Immature natural killer cell (primary cell): Measurements from ENCODE around the gene EVL. TPM values are rescaled to one million over a fixed set of nuclear protein-coding genes. Genes with fewer than 3 reads are reported as not detected.

Source experiments
- DNase-seq, 3 donors: peaks; one replicate each; pipeline ENCODE4 v3.0.0; 2022; ENCODE audit warnings: mixed read lengths in 1 of 3
- H3K27ac Mint-ChIP-seq, 6 donors: one replicate each; pipeline ENCODE4 v1.8.0; 2020; ENCODE audit warnings: mixed read lengths in 6 of 6, mild to moderate bottlenecking in 5 of 6, inconsistent platforms in 4 of 6, moderate library complexity in 3 of 6
- H3K27me3 Mint-ChIP-seq, 3 donors: one replicate each; pipeline ENCODE4 v1.8.0; 2020 to 2021; ENCODE audit warnings: low read depth in 3 of 3, mild to moderate bottlenecking in 3 of 3, mixed read lengths in 3 of 3, moderate library complexity in 3 of 3, inconsistent platforms in 1 of 3
- H3K36me3 Mint-ChIP-seq, 3 donors: one replicate each; pipeline ENCODE4 v1.8.0; 2020; ENCODE audit warnings: mixed read lengths in 3 of 3, inconsistent platforms in 2 of 3, mild to moderate bottlenecking in 2 of 3
- H3K4me1 Mint-ChIP-seq, 2 donors: one replicate each; pipeline ENCODE4 v1.8.0; 2020; ENCODE audit warnings: inconsistent platforms in 2 of 2, mild to moderate bottlenecking in 2 of 2, mixed read lengths in 2 of 2, moderate library complexity in 1 of 2
- H3K4me3 Mint-ChIP-seq, 5 donors: one replicate each; pipeline ENCODE4 v1.8.0; 2020; ENCODE audit warnings: mild to moderate bottlenecking in 5 of 5, mixed read lengths in 5 of 5, inconsistent platforms in 3 of 5, moderate library complexity in 3 of 5
- H3K9me3 Mint-ChIP-seq, 6 donors: one replicate each; pipeline ENCODE4 v1.8.0; 2020; ENCODE audit warnings: mild to moderate bottlenecking in 6 of 6, mixed read lengths in 6 of 6, inconsistent platforms in 4 of 6, moderate library complexity in 3 of 6
- polyA plus RNA-seq, 3 donors: library from polyadenylated mRNA; unstranded; fragments of 300-500 nt; fragmentation: Illumina TruSeq; gene quantifications; one replicate each; pipeline ENCODE4 v1.2.3, GENCODE V29; 2021

Gene EVL
- polyA plus RNA-seq, 3 donors from 2014 or later = 56.8 to 135 (median 76.3) TPM

GRCh38 chr14:100075681-100076080 is 10.5 kb downstream of the EVL start:
- no peak for DNase-seq
- Mint-ChIP-seq H3K27ac (peak overlapping the region; percentile 96 to 100 (median 98)), H3K4me1 (peaks cover 99 to 100% of the 10 kb centered on the region in 2 donors), H3K9me3 (no peaks in the 10 kb centered on the region), H3K27me3 (peaks cover 0 to 30% (median 1%) of the 10 kb centered on the region in 3 donors), H3K4me3 (peak overlapping the region; percentile 76 to 98 (median 89)), H3K36me3 (peaks cover 35 to 65% (median 36%) of the 10 kb centered on the region in 3 donors)

- H3K4me1 Mint-ChIP-seq = peaks cover 98 to 100% of the 10 kb centered on the region in 2 donors
- H3K27ac Mint-ChIP-seq = peak overlapping the region; percentile 96 to 100 (median 98)
- peaks cover 33 to 65% (median 35%) of the 10 kb centered on the region in 3 donors for H3K36me3 Mint-ChIP-seq
- no peaks in the 10 kb centered on the region for H3K9me3 Mint-ChIP-seq
- peak overlapping the region; percentile 76 to 98 (median 89) for H3K4me3 Mint-ChIP-seq
- DNase-seq = peak; percentile 52 to 58 (median 55)
- H3K27me3 Mint-ChIP-seq = peaks cover 0 to 30% (median 1%) of the 10 kb centered on the region in 3 donors
Observed at GRCh38 chr14:100076133-100076532, 10.9 kb downstream of the EVL start.

- Mint-ChIP-seq H3K9me3 (no peaks in the 10 kb centered on the region), H3K36me3 (peaks cover 33 to 63% (median 35%) of the 10 kb centered on the region in 3 donors), H3K4me1 (peaks cover 98 to 100% of the 10 kb centered on the region in 2 donors), H3K4me3 (peak overlapping the region; percentile 76 to 98 (median 89)), H3K27me3 (peaks cover 0 to 30% (median 1%) of the 10 kb centered on the region in 3 donors), H3K27ac (peak overlapping the region; percentile 96 to 100 (median 98))
- DNase-seq = peak in 2 of 3 donors; percentile 30 to 31
Observed at GRCh38 chr14:100076606-100077005, 11.4 kb downstream of the EVL start.

- DNase-seq = no peak
- H3K27ac Mint-ChIP-seq = peak overlapping the region; percentile 96 to 100 (median 98)
- no peaks in the 10 kb centered on the region for H3K9me3 Mint-ChIP-seq
- peaks cover 99 to 100% of the 10 kb centered on the region in 2 donors for H3K4me1 Mint-ChIP-seq
- H3K27me3 Mint-ChIP-seq = peaks cover 0 to 29% (median 1%) of the 10 kb centered on the region in 3 donors
- H3K4me3 Mint-ChIP-seq = peak overlapping the region; percentile 76 to 98 (median 89)
- H3K36me3 Mint-ChIP-seq = peaks cover 32 to 63% (median 34%) of the 10 kb centered on the region in 3 donors
Observed at GRCh38 chr14:100077441-100077840, 12.2 kb downstream of the EVL start.

- Mint-ChIP-seq H3K27me3 (peaks cover 0 to 23% (median 1%) of the 10 kb centered on the region in 3 donors), H3K27ac (peak overlapping the region; percentile 97 to 100 (median 98)), H3K9me3 (no peaks in the 10 kb centered on the region), H3K4me3 (peak overlapping the region; percentile 76 to 98 (median 89)), H3K36me3 (peaks cover 23 to 57% (median 25%) of the 10 kb centered on the region in 3 donors), H3K4me1 (peaks cover 99 to 100% of the 10 kb centered on the region in 2 donors)
- peak in 1 of 3 donors; percentile 26 for DNase-seq
Observed at GRCh38 chr14:100078216-100078803, 13.1 kb downstream of the EVL start.

- H3K4me1 Mint-ChIP-seq = peaks cover 99 to 100% of the 10 kb centered on the region in 2 donors
- H3K36me3 Mint-ChIP-seq = peaks cover 17 to 50% (median 20%) of the 10 kb centered on the region in 3 donors
- peak overlapping the region; percentile 97 to 100 (median 98) for H3K27ac Mint-ChIP-seq
- peak; percentile 85 to 87 (median 86) for DNase-seq
- peaks cover 0 to 23% (median 1%) of the 10 kb centered on the region in 3 donors for H3K27me3 Mint-ChIP-seq
- no peaks in the 10 kb centered on the region for H3K9me3 Mint-ChIP-seq
- H3K4me3 Mint-ChIP-seq = peak overlapping the region; percentile 76 to 98 (median 89)
Observed at GRCh38 chr14:100078997-100079725, 13.9 kb downstream of the EVL start.

- H3K4me3 Mint-ChIP-seq = peak overlapping the region; percentile 76 to 98 (median 89)
- no peak for DNase-seq
Observed at GRCh38 chr14:100079726-100080005, 14.4 kb downstream of the EVL start.

GRCh38 chr14:100080206-100080605 is 15.0 kb downstream of the EVL start:
- Mint-ChIP-seq H3K27ac (peak overlapping the region; percentile 97 to 100 (median 98)), H3K36me3 (peaks cover 18 to 49% (median 22%) of the 10 kb centered on the region in 3 donors), H3K4me1 (peaks cover 99 to 100% of the 10 kb centered on the region in 2 donors), H3K4me3 (peak overlapping the region; percentile 76 to 98 (median 89)), H3K9me3 (no peaks in the 10 kb centered on the region), H3K27me3 (peaks cover 0 to 17% (median 0%) of the 10 kb centered on the region in 3 donors)
- no peak for DNase-seq

More at GRCh38 chr14:100079726-100080005, 14.4 kb downstream of the EVL start:
- H3K27me3 Mint-ChIP-seq = peaks cover 0 to 21% (median 1%) of the 10 kb centered on the region in 3 donors
- peaks cover 16 to 49% (median 18%) of the 10 kb centered on the region in 3 donors for H3K36me3 Mint-ChIP-seq
- H3K4me1 Mint-ChIP-seq = peaks cover 99 to 100% of the 10 kb centered on the region in 2 donors
- no peaks in the 10 kb centered on the region for H3K9me3 Mint-ChIP-seq
- peak overlapping the region; percentile 97 to 100 (median 98) for H3K27ac Mint-ChIP-seq

GRCh38 chr14:100081997-100082625 is 16.9 kb downstream of the EVL start:
- Mint-ChIP-seq H3K4me3 (peak overlapping the region; percentile 79 to 89 (median 86)), H3K9me3 (no peaks in the 10 kb centered on the region), H3K27me3 (peaks cover 0 to 20% (median 0%) of the 10 kb centered on the region in 3 donors), H3K27ac (peak overlapping the region; percentile 93 to 100 (median 98)), H3K4me1 (peaks cover 96 to 100% of the 10 kb centered on the region in 2 donors), H3K36me3 (peaks cover 22 to 50% (median 24%) of the 10 kb centered on the region in 3 donors)
- DNase-seq = no peak

GRCh38 chr14:100082723-100083122 is 17.5 kb downstream of the EVL start:
- no peak for DNase-seq
- Mint-ChIP-seq H3K27me3 (peaks cover 0 to 20% (median 0%) of the 10 kb centered on the region in 3 donors), H3K36me3 (peaks cover 23 to 50% (median 24%) of the 10 kb centered on the region in 3 donors), H3K9me3 (no peaks in the 10 kb centered on the region), H3K4me1 (peaks cover 95 to 100% of the 10 kb centered on the region in 2 donors), H3K27ac (peak overlapping the region; percentile 91 to 100 (median 98)), H3K4me3 (peak overlapping the region; percentile 79 to 86 (median 84))

- Mint-ChIP-seq H3K4me1 (peaks cover 94 to 100% of the 10 kb centered on the region in 2 donors), H3K27ac (peak overlapping the region; percentile 91 to 100 (median 98)), H3K36me3 (peaks cover 26 to 57% (median 29%) of the 10 kb centered on the region in 3 donors), H3K27me3 (peaks cover 0 to 14% (median 0%) of the 10 kb centered on the region in 3 donors), H3K9me3 (no peaks in the 10 kb centered on the region), H3K4me3 (peak overlapping the region; percentile 36 to 86 (median 84))
- DNase-seq = no peak
Observed at GRCh38 chr14:100083706-100084105, 18.5 kb downstream of the EVL start.

- H3K27ac Mint-ChIP-seq = peak overlapping the region; percentile 91 to 100 (median 98)
- peaks cover 27 to 59% (median 36%) of the 10 kb centered on the region in 3 donors for H3K36me3 Mint-ChIP-seq
- H3K4me3 Mint-ChIP-seq = peak overlapping the region; percentile 25 to 86 (median 42)
- no peaks in the 10 kb centered on the region for H3K9me3 Mint-ChIP-seq
- peaks cover 0 to 8% (median 0%) of the 10 kb centered on the region in 3 donors for H3K27me3 Mint-ChIP-seq
- peaks cover 94 to 100% of the 10 kb centered on the region in 2 donors for H3K4me1 Mint-ChIP-seq
- no peak for DNase-seq
Observed at GRCh38 chr14:100084591-100084990, 19.4 kb downstream of the EVL start.

- peaks cover 93 to 100% of the 10 kb centered on the region in 2 donors for H3K4me1 Mint-ChIP-seq
- H3K9me3 Mint-ChIP-seq = no peaks in the 10 kb centered on the region
- peak overlapping the region in 2 of 5 donors; percentile 14 to 44 for H3K4me3 Mint-ChIP-seq
- H3K36me3 Mint-ChIP-seq = peaks cover 33 to 59% (median 43%) of the 10 kb centered on the region in 3 donors
- no peak for DNase-seq
- H3K27me3 Mint-ChIP-seq = peaks cover 0 to 7% (median 0%) of the 10 kb centered on the region in 3 donors
- peak overlapping the region; percentile 91 to 100 (median 98) for H3K27ac Mint-ChIP-seq
Observed at GRCh38 chr14:100085462-100085861, 20.2 kb downstream of the EVL start.
